Smooth muscle cell (in vitro differentiated cells): ENCODE results near the gene LYVE1. TPM values are rescaled to one million over a fixed set of nuclear protein-coding genes. Genes with fewer than 3 reads are reported as not detected.

Source experiments
- DNase-seq: peaks from one replicate; lab custom pipeline; 2025; ENCODE audit not compliant: unreplicated experiment; lab: John Stamatoyannopoulos, UW
- H2AFZ ChIP-seq: fragments of 200-600 bp; sonication (generic); 2 replicates; pipeline ENCODE4 v1.6.0; 2016; ENCODE audit warnings: antibody characterized with exemption, low read depth, mild to moderate bottlenecking
- H3F3A ChIP-seq: fragments of 200-600 bp; sonication (generic); 2 replicates; pipeline ENCODE4 v1.6.0; 2017; ENCODE audit warnings: antibody characterized with exemption, low read depth
- H3K27ac ChIP-seq: fragments of 200-600 bp; sonication (generic); 2 replicates; pipeline ENCODE4 v1.5.1; 2016; ENCODE audit warnings: low read depth, mild to moderate bottlenecking
- H3K27me3 ChIP-seq: fragments of 200-600 bp; sonication (generic); 2 replicates; pipeline ENCODE4 v1.6.1; 2016; ENCODE audit warnings: low read depth, mild to moderate bottlenecking
- H3K36me3 ChIP-seq: fragments of 200-600 bp; sonication (generic); 2 replicates; pipeline ENCODE4 v1.5.1; 2016; ENCODE audit warnings: low read depth
- H3K4me1 ChIP-seq: fragments of 200-600 bp; sonication (generic); 2 replicates; pipeline ENCODE4 v1.5.1; 2016; ENCODE audit warnings: low read depth
- H3K4me2 ChIP-seq: fragments of 200-600 bp; sonication (generic); 2 replicates; pipeline ENCODE4 v1.6.0; 2016; ENCODE audit warnings: mild to moderate bottlenecking
- H3K4me3 ChIP-seq: fragments of 200-600 bp; sonication (generic); 2 replicates; pipeline ENCODE4 v1.5.1; 2016; ENCODE audit warnings: mild to moderate bottlenecking
- H3K79me2 ChIP-seq: fragments of 200-600 bp; sonication (generic); 2 replicates; pipeline ENCODE4 v1.6.0; 2016; ENCODE audit warnings: low read depth, mild to moderate bottlenecking
- H3K9ac ChIP-seq: fragments of 200-600 bp; sonication (generic); 2 replicates; pipeline ENCODE4 v1.6.0; 2016; ENCODE audit warnings: low read depth
- H3K9me3 ChIP-seq: fragments of 200-600 bp; sonication (generic); replicated peaks from 2 replicates; pipeline ENCODE4 v1.5.1; 2016; ENCODE audit warnings: low read depth
- H4K20me1 ChIP-seq: fragments of 200-600 bp; sonication (generic); 2 replicates; pipeline ENCODE4 v1.6.0; 2016; ENCODE audit warnings: low read depth
- CTCF ChIP-seq: fragments of 200-600 bp; sonication (generic); IDR thresholded peaks from 2 replicates; pipeline ENCODE4 v1.5.1; 2017; ENCODE audit warnings: borderline replicate concordance, mild to moderate bottlenecking, antibody characterized with exemption; ENCODE audit not compliant: insufficient read depth, poor library complexity, severe bottlenecking
- WGBS: methylation state at CpG from one replicate; pipeline ENCODE4 v1.1.7; 2016; ENCODE audit warnings: low lambda C conversion rate; 5-methylcytosine and 5-hydroxymethylcytosine counted together
- polyA plus RNA-seq: library from polyadenylated mRNA; unstranded; fragments of >200 nt; fragmentation: Nextera tagmentation; extraction: Ambion mirVana; gene quantifications from 2 replicates; pipeline ENCODE4 v1.2.1, GENCODE V29; 2016
- total RNA-seq: library from RNA; depleted of rRNA; stranded (reverse); fragments of >200 nt; gene quantifications from 2 replicates; pipeline ENCODE4 v1.2.3, GENCODE V29; 2014

Gene LYVE1
- total and polyA plus RNA-seq, 2 experiments from 2014 or later: not detected

- Histone ChIP-seq H3K9ac (no peak overlapping the region), H3K27me3 (no peaks in the 10 kb centered on the region), H3K4me3 (no peak overlapping the region), H3K79me2 (peaks cover 28% of the 10 kb centered on the region), H2AFZ (no peak overlapping the region), H4K20me1 (peaks cover 8% of the 10 kb centered on the region), H3K4me1 (peaks cover 6% of the 10 kb centered on the region), H3K9me3 (no peaks in the 10 kb centered on the region), H3K4me2 (no peak overlapping the region), H3F3A (no peaks in the 10 kb centered on the region), H3K36me3 (no peaks in the 10 kb centered on the region), H3K27ac (no peak overlapping the region)
- no peak for TF ChIP-seq CTCF
- WGBS: 74% methylated on average over 1 of the region's 1 CpG
- DNase-seq: no peak
These were observed 29.5 kb downstream of the LYVE1 start for GRCh38 chr11:10538924-10539323.

GRCh38 chr11:10537600-10537999 is 30.9 kb downstream of the LYVE1 start:
- peaks cover 6% of the 10 kb centered on the region for H3K4me1 ChIP-seq
- no peak overlapping the region for H3K4me3 ChIP-seq
- H3K9ac ChIP-seq: no peak overlapping the region
- no peaks in the 10 kb centered on the region for H3K9me3 ChIP-seq
- H4K20me1 ChIP-seq: peaks cover 8% of the 10 kb centered on the region
- H3K79me2 ChIP-seq: peaks cover 28% of the 10 kb centered on the region
- no peaks in the 10 kb centered on the region for H3K27me3 ChIP-seq
- no peaks in the 10 kb centered on the region for H3K36me3 ChIP-seq
- H2AFZ ChIP-seq: no peak overlapping the region
- no peaks in the 10 kb centered on the region for H3F3A ChIP-seq
- no peak for DNase-seq
- H3K27ac ChIP-seq: no peak overlapping the region
- no peak for TF ChIP-seq CTCF
- no peak overlapping the region for H3K4me2 ChIP-seq

GRCh38 chr11:10534316-10534715 is 34.1 kb downstream of the LYVE1 start:
- no peak overlapping the region for H3K4me2 ChIP-seq
- H3K9me3 ChIP-seq: no peaks in the 10 kb centered on the region
- 93% methylated on average over 2 of the region's 2 CpGs for WGBS
- H3K27ac ChIP-seq: no peak overlapping the region
- TF ChIP-seq CTCF: no peak
- no peaks in the 10 kb centered on the region for H3F3A ChIP-seq
- peaks cover 21% of the 10 kb centered on the region for H3K79me2 ChIP-seq
- H3K27me3 ChIP-seq: no peaks in the 10 kb centered on the region
- H3K9ac ChIP-seq: no peak overlapping the region
- H2AFZ ChIP-seq: no peak overlapping the region
- H3K4me1 ChIP-seq: no peaks in the 10 kb centered on the region
- peaks cover 8% of the 10 kb centered on the region for H4K20me1 ChIP-seq
- no peak for DNase-seq
- H3K4me3 ChIP-seq: no peak overlapping the region
- H3K36me3 ChIP-seq: peaks cover 6% of the 10 kb centered on the region

- H3K4me2 ChIP-seq: no peak overlapping the region
- H3K27me3 ChIP-seq: no peaks in the 10 kb centered on the region
- no peak overlapping the region for H3K27ac ChIP-seq
- no peak overlapping the region for H2AFZ ChIP-seq
- peaks cover 8% of the 10 kb centered on the region for H4K20me1 ChIP-seq
- no peak for TF ChIP-seq CTCF
- peaks cover 13% of the 10 kb centered on the region for H3K79me2 ChIP-seq
- no peaks in the 10 kb centered on the region for H3K4me1 ChIP-seq
- H3K4me3 ChIP-seq: no peak overlapping the region
- H3F3A ChIP-seq: no peaks in the 10 kb centered on the region
- H3K36me3 ChIP-seq: peaks cover 13% of the 10 kb centered on the region
- no peak overlapping the region for H3K9ac ChIP-seq
- no peak for DNase-seq
- H3K9me3 ChIP-seq: no peaks in the 10 kb centered on the region
These were observed 35.1 kb downstream of the LYVE1 start for GRCh38 chr11:10533323-10533722.
